ENCODE measurements around the gene CCDC134.
"Not testable (repeated sequence)": the region's sequence is repeated elsewhere in the genome, so short reads cannot be mapped to it uniquely, and the experiment has no call there.

Gene CCDC134

GRCh38 chr22:41846268-41846987, 45.9 kb downstream of the CCDC134 start:
- DNase-seq: no peak

- no peak for DNase-seq
Observed at GRCh38 chr22:41847300-41847699, 46.8 kb downstream of the CCDC134 start.

- no peak for DNase-seq
Observed at GRCh38 chr22:41848468-41848867, 48.0 kb downstream of the CCDC134 start.

- no peak for DNase-seq
Observed at GRCh38 chr22:41856469-41856868, 56.0 kb downstream of the CCDC134 start.

GRCh38 chr22:41857155-41857859, 56.8 kb downstream of the CCDC134 start:
- peak; percentile 80 for DNase-seq

- no peak for DNase-seq
Observed at GRCh38 chr22:41857860-41858199, 57.4 kb downstream of the CCDC134 start.

- DNase-seq: peak; percentile 58
Observed at GRCh38 chr22:41862160-41862529, 61.7 kb downstream of the CCDC134 start.

GRCh38 chr22:41862530-41863266, 62.2 kb downstream of the CCDC134 start:
- DNase-seq: peak; percentile 69

GRCh38 chr22:41863472-41863871, 63.0 kb downstream of the CCDC134 start:
- DNase-seq: no peak

GRCh38 chr22:41868556-41868955, 68.1 kb downstream of the CCDC134 start:
- no peak for DNase-seq

- not testable (repeated sequence) for DNase-seq
Observed at GRCh38 chr22:41870081-41870480, 69.6 kb downstream of the CCDC134 start.

GRCh38 chr22:41870786-41871185, 70.3 kb downstream of the CCDC134 start:
- DNase-seq: no peak

GRCh38 chr22:41873391-41873790, 72.9 kb downstream of the CCDC134 start:
- DNase-seq: no peak

GRCh38 chr22:41874090-41874489, 73.6 kb downstream of the CCDC134 start:
- DNase-seq: no peak

- no peak for DNase-seq
Observed at GRCh38 chr22:41875531-41876270, 75.2 kb downstream of the CCDC134 start.
